BE2C (cell line): ENCODE data around the gene MVK.

Source experiments
- DNase-seq: peaks from one replicate; pipeline ENCODE4 v3.0.0-alpha.2; 2020
- H3K27me3 ChIP-seq: fragments of 250-450 bp; sonication (Bioruptor Pico); 2 replicates; pipeline ENCODE4 v1.5.1; 2020; ENCODE audit warnings: mild to moderate bottlenecking
- H3K36me3 ChIP-seq: fragments of 250-450 bp; sonication (Bioruptor Pico); 2 replicates; pipeline ENCODE4 v1.5.1; 2020; ENCODE audit warnings: mild to moderate bottlenecking
- H3K4me1 ChIP-seq: fragments of 250-450 bp; sonication (Bioruptor Pico); 2 replicates; pipeline ENCODE4 v1.5.1; 2020
- H3K4me3 ChIP-seq: 2 replicates; pipeline ENCODE4 v1.5.1; 2011; ENCODE audit warnings: low read depth, low read length
- H3K9me3 ChIP-seq: fragments of 250-450 bp; sonication (Bioruptor Pico); 2 replicates; pipeline ENCODE4 v1.5.1; 2020
- TF ChIP-seq, protein P1 (sequence below): IDR thresholded peaks from 2 replicates; pipeline ENCODE4 v1.5.1; 2012; ENCODE audit warnings: mild to moderate bottlenecking, low read depth, low read length

MVK gene

GRCh38 chr12:109637996-109638395 lies 64.4 kb downstream of the MVK start:
- DNase-seq: no peak
- H3K4me3 ChIP-seq: no peak overlapping the region
- no peaks in the 10 kb centered on the region for H3K27me3 ChIP-seq
- TF ChIP-seq, protein P1, sequence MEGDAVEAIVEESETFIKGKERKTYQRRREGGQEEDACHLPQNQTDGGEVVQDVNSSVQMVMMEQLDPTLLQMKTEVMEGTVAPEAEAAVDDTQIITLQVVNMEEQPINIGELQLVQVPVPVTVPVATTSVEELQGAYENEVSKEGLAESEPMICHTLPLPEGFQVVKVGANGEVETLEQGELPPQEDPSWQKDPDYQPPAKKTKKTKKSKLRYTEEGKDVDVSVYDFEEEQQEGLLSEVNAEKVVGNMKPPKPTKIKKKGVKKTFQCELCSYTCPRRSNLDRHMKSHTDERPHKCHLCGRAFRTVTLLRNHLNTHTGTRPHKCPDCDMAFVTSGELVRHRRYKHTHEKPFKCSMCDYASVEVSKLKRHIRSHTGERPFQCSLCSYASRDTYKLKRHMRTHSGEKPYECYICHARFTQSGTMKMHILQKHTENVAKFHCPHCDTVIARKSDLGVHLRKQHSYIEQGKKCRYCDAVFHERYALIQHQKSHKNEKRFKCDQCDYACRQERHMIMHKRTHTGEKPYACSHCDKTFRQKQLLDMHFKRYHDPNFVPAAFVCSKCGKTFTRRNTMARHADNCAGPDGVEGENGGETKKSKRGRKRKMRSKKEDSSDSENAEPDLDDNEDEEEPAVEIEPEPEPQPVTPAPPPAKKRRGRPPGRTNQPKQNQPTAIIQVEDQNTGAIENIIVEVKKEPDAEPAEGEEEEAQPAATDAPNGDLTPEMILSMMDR: no peak
- no peaks in the 10 kb centered on the region for H3K36me3 ChIP-seq
- H3K4me1 ChIP-seq: no peaks in the 10 kb centered on the region
- H3K9me3 ChIP-seq: no peaks in the 10 kb centered on the region

DNA sequence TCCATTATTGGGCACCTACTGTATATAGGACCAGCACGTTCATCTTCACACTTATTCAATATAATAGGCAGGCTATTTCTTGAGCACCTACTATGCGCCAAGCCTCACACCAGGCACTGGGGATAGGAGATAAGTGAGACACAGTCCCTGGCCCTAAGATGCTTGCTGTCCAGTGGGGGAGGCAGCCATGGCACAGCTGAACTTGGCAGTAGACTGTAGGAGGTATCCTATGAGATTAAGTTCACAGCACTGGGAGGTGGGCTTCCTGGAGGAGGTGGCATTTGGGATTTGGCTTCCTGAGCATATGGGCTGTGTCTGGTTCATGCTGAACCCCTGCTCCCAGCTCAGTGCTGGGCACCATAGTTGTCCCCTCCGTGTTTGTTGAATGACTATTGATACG lies 65.1 kb downstream of the MVK start:
- H3K36me3 ChIP-seq: no peaks in the 10 kb centered on the region
- no peak overlapping the region for H3K4me3 ChIP-seq
- no peaks in the 10 kb centered on the region for H3K27me3 ChIP-seq
- no peaks in the 10 kb centered on the region for H3K4me1 ChIP-seq
- TF ChIP-seq, protein P1: no peak
- DNase-seq: no peak
- H3K9me3 ChIP-seq: no peaks in the 10 kb centered on the region

GRCh38 chr12:109639151-109639872 lies 65.7 kb downstream of the MVK start:
- H3K27me3 ChIP-seq: no peaks in the 10 kb centered on the region
- DNase-seq: no peak
- H3K4me3 ChIP-seq: no peak overlapping the region
- no peaks in the 10 kb centered on the region for H3K9me3 ChIP-seq
- peaks cover 1% of the 10 kb centered on the region; the same call in 1 of the 2 replicates for H3K4me1 ChIP-seq
- H3K36me3 ChIP-seq: no peaks in the 10 kb centered on the region
- TF ChIP-seq, protein P1: no peak

DNA sequence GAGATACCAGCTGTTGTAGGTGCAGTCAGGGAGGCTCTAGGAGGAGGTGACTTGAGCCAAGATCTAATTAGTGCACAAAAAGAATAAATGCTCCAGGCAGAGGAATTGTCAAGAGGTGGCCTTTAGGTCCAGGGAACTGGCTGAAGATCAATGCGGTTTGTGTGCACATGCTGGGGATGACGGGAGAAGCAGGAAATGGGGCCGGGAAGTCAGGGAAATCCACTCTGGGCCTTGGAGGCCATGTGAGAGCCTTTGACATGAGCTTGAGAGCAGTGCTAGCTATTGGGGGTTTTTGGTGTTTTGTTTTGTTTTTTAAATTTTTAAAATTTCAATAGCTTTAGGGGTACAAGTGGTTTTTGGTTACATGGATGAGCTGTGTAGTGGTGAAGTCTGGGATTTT lies 67.4 kb downstream of the MVK start:
- Histone ChIP-seq H3K4me1 (peaks cover 16% of the 10 kb centered on the region), H3K9me3 (no peaks in the 10 kb centered on the region), H3K27me3 (no peaks in the 10 kb centered on the region), H3K36me3 (no peaks in the 10 kb centered on the region), H3K4me3 (no peak overlapping the region)
- TF ChIP-seq, protein P1: no peak
- no peak for DNase-seq

DNA sequence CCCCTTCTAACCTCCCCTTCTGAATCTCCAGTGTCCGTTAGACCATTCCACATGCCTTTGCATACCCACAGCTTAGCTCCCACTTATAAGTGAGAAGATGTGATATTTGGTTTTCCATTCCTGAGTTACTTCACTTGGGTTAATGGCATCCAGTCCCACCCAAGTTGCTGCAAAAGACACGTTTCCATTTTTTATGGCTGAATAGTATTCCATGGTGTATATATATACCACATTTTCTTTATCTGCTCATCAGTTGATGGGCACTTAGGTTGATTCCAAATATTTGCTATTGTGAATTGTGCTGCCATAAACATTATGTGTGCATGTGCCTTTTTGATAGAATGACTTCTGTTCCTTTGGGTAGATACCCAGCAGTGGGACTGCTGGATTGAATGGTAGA lies 67.8 kb downstream of the MVK start:
- Histone ChIP-seq H3K36me3 (no peaks in the 10 kb centered on the region), H3K9me3 (no peaks in the 10 kb centered on the region), H3K27me3 (no peaks in the 10 kb centered on the region), H3K4me3 (no peak overlapping the region), H3K4me1 (peaks cover 21% of the 10 kb centered on the region)
- no peak for DNase-seq
- TF ChIP-seq, protein P1: no peak

DNA sequence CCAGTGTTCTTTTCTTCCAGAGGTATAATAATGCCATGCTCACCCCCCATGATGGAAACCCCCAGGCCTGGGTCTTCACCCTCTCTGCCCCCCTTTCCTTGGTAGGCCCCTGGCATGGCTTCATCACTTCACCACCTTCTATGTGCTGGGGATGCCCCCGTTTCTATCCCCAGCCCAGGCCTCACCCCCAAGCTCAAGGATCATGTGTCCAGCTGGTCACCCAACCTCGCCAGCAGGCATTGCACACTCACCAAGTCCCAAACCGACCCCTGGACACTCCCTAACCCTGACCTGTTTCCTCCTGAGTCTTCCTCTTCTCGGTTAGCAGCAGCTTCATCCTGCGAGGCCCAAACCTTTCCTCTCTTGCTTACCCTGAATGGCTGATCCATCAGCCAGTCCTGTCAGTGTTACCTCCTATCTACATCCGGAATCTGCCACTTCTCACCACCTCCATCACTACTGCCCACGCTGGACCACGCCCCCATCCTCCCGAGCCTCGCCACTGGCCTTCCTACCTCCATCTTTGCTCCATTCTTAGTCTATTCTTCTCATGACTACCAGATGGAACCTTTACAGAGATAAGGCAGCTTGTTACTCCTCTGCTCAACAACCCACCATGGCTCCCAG lies 69.0 kb downstream of the MVK start:
- no peak for DNase-seq
- no peaks in the 10 kb centered on the region for H3K27me3 ChIP-seq
- TF ChIP-seq, protein P1: no peak

More for the DNA sequence above, 69.0 kb downstream of the MVK start:
- Histone ChIP-seq H3K4me1 (peaks cover 29% of the 10 kb centered on the region), H3K4me3 (no peak overlapping the region), H3K9me3 (no peaks in the 10 kb centered on the region), H3K36me3 (no peaks in the 10 kb centered on the region)
